Mesodermal cell (in vitro differentiated cells): Measurements from ENCODE around the gene ZNF267.
A peak's percentile ranks its signal among the peaks of the same experiment; 100 is the strongest.
"Not testable (repeated sequence)": the region's sequence is repeated elsewhere in the genome, so short reads cannot be mapped to it uniquely, and the experiment has no call there.

Source experiments
- H3K27ac ChIP-seq: 2 replicates; pipeline ENCODE4 v1.7.0; 2013; ENCODE audit warnings: mild to moderate bottlenecking, low read depth, low read length, moderate library complexity; ENCODE audit not compliant: severe bottlenecking
- H3K36me3 ChIP-seq: 2 replicates; pipeline ENCODE4 v1.7.1; 2013; ENCODE audit warnings: mild to moderate bottlenecking, low read length, moderate library complexity; ENCODE audit not compliant: control insufficient read depth, insufficient read depth
- H3K4me1 ChIP-seq: one replicate; pipeline ENCODE4 v1.7.1; 2013; ENCODE audit warnings: mild to moderate bottlenecking, low read length; ENCODE audit not compliant: insufficient read depth, control insufficient read depth, poor library complexity, severe bottlenecking
- H3K4me3 ChIP-seq: 2 replicates; pipeline ENCODE4 v1.7.0; 2013; ENCODE audit warnings: low read length, control low read depth, mild to moderate bottlenecking; ENCODE audit not compliant: insufficient read depth, poor library complexity, severe bottlenecking; ENCODE audit errors: extremely low read depth
- H3K9me3 ChIP-seq: 2 replicates; pipeline ENCODE4 v1.7.1; 2013; ENCODE audit warnings: mild to moderate bottlenecking, low read length, moderate library complexity; ENCODE audit not compliant: control insufficient read depth
- WGBS, 2 experiments: methylation state at CpG; one replicate each; pipeline ENCODE4 v1.1.5; 2013; ENCODE audit warnings: missing lambda C conversion rate in 2 of 2; ENCODE audit not compliant: insufficient coverage in 2 of 2; 5-methylcytosine and 5-hydroxymethylcytosine counted together

The ZNF267 gene

GRCh38 chr16:31879937-31880321 is 6.3 kb downstream of the ZNF267 start:
- H3K36me3 ChIP-seq: peaks cover 77% of the 10 kb centered on the region
- WGBS, 2 experiments: 70 to 100% methylated on average over 1 of the region's 1 CpG
- H3K4me3 ChIP-seq: no peak overlapping the region
- H3K9me3 ChIP-seq: no peaks in the 10 kb centered on the region
- H3K27ac ChIP-seq: no peak overlapping the region
- H3K4me1 ChIP-seq: peaks cover 30% of the 10 kb centered on the region

- peak overlapping the region; percentile 8 for H3K27ac ChIP-seq
- WGBS, 2 experiments: 45 to 70% methylated on average over 2 to 3 of the region's 3 CpGs
- no peak overlapping the region for H3K4me3 ChIP-seq
- peaks cover 26% of the 10 kb centered on the region for H3K4me1 ChIP-seq
- peaks cover 78% of the 10 kb centered on the region for H3K36me3 ChIP-seq
- no peaks in the 10 kb centered on the region for H3K9me3 ChIP-seq
Observed at GRCh38 chr16:31880322-31880979, 6.8 kb downstream of the ZNF267 start.

GRCh38 chr16:31886227-31886626 is 12.6 kb downstream of the ZNF267 start:
- Histone ChIP-seq H3K9me3 (peaks cover 5% of the 10 kb centered on the region), H3K27ac (no peak overlapping the region), H3K36me3 (peaks cover 67% of the 10 kb centered on the region), H3K4me1 (no peaks in the 10 kb centered on the region), H3K4me3 (no peak overlapping the region)
- 88 to 100% methylated on average over 1 to 2 of the region's 4 CpGs for WGBS, 2 experiments

GRCh38 chr16:31888735-31889134 is 15.1 kb downstream of the ZNF267 start:
- no peak overlapping the region for H3K4me3 ChIP-seq
- H3K36me3 ChIP-seq: peaks cover 73% of the 10 kb centered on the region
- H3K9me3 ChIP-seq: peaks cover 5% of the 10 kb centered on the region
- H3K27ac ChIP-seq: no peak overlapping the region
- H3K4me1 ChIP-seq: no peaks in the 10 kb centered on the region

- H3K4me3 ChIP-seq, H3K27ac ChIP-seq, H3K4me1 ChIP-seq: not testable (repeated sequence)
- Histone ChIP-seq H3K9me3 (peaks cover 20% of the 10 kb centered on the region), H3K36me3 (peaks cover 77% of the 10 kb centered on the region)
- 92% methylated on average over 4 of the region's 4 CpGs; no CpG with 5 or more reads in 1 of the 2 experiments for WGBS, 2 experiments
Observed at GRCh38 chr16:31892111-31892510, 18.5 kb downstream of the ZNF267 start.

- no peak overlapping the region for H3K4me3 ChIP-seq
- no peak overlapping the region for H3K27ac ChIP-seq
- WGBS, 2 experiments: 80 to 88% methylated on average over 1 of the region's 1 CpG
- peaks cover 81% of the 10 kb centered on the region for H3K36me3 ChIP-seq
- H3K4me1 ChIP-seq: no peaks in the 10 kb centered on the region
- H3K9me3 ChIP-seq: peaks cover 28% of the 10 kb centered on the region
Observed at GRCh38 chr16:31893824-31894223, 20.2 kb downstream of the ZNF267 start.

GRCh38 chr16:31897283-31897682 is 23.7 kb downstream of the ZNF267 start:
- H3K36me3 ChIP-seq: peaks cover 62% of the 10 kb centered on the region
- H3K9me3 ChIP-seq: peaks cover 23% of the 10 kb centered on the region
- H3K4me1 ChIP-seq: no peaks in the 10 kb centered on the region
- H3K4me3 ChIP-seq: no peak overlapping the region
- no peak overlapping the region for H3K27ac ChIP-seq

DNA sequence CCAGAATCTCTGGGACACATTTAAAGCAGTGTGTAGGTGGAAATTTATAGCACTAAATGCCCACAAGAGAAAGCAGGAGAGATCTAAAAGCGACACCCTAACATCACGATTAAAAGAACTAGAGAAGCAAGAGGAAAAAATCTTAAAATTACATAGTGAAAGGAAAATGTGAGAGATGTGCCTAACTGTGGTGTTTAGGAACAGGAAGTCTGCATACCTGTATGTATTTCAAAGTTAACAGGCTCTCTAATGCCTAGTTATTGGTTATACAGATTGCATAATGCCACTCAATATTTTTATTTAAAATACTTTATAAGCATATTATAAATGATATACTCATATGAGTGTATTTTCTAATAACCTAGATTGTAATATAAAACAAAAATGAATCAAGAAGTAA is 25.9 kb downstream of the ZNF267 start:
- H3K36me3 ChIP-seq: peaks cover 42% of the 10 kb centered on the region
- H3K9me3 ChIP-seq: peaks cover 23% of the 10 kb centered on the region
- 100% methylated on average over 2 of the region's 2 CpGs; no CpG with 5 or more reads in 1 of the 2 experiments for WGBS, 2 experiments
- no peak overlapping the region for H3K27ac ChIP-seq
- H3K4me1 ChIP-seq: no peaks in the 10 kb centered on the region
- no peak overlapping the region for H3K4me3 ChIP-seq

DNA sequence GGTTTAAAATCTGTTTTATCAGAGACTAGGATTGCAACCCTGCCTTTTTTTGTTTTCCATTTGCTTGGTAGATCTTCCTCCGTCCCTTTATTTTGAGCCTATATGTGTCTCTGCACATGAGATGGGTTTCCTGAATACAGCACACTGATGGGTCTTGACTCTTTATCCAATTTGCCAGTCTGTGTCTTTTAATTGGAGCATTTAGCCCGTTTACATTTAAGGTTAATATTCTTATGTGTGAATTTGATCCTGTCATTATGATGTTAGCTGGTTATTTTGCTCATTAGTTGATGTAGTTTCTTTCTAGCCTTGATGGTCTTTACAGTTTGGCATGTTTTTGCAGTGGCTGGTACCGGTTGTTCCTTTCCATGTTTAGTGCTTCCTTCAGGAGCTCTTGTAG is 31.0 kb downstream of the ZNF267 start:
- no CpG with 5 or more reads among the region's 3 CpGs for WGBS, 2 experiments
- H3K9me3 ChIP-seq: peaks cover 33% of the 10 kb centered on the region
- not testable (repeated sequence) for H3K4me1 ChIP-seq

GRCh38 chr16:31913668-31914067 is 40.1 kb downstream of the ZNF267 start:
- no peak overlapping the region for H3K27ac ChIP-seq
- peaks cover 57% of the 10 kb centered on the region for H3K36me3 ChIP-seq
- H3K4me3 ChIP-seq: no peak overlapping the region
- no peaks in the 10 kb centered on the region for H3K4me1 ChIP-seq
- peaks cover 89% of the 10 kb centered on the region for H3K9me3 ChIP-seq
- WGBS, 2 experiments: no CpG with 5 or more reads among the region's 1 CpG

More for the DNA sequence above, 31.0 kb downstream of the ZNF267 start:
- H3K27ac ChIP-seq, H3K4me3 ChIP-seq: not testable (repeated sequence)
- H3K36me3 ChIP-seq: peaks cover 27% of the 10 kb centered on the region

DNA sequence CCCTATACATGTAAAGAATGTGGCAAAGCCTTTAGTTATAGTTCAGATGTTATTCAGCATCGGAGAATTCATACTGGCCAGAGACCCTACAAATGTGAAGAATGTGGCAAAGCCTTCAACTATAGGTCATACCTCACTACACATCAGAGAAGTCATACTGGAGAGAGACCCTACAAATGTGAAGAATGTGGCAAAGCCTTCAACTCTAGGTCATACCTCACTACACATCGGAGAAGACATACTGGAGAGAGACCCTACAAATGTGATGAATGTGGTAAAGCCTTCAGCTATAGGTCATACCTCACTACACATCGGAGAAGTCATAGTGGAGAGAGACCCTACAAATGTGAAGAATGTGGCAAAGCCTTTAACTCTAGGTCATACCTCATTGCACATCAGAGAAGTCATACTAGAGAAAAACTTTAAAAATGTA is 42.5 kb downstream of the ZNF267 start:
- Histone ChIP-seq H3K27ac (no peak overlapping the region), H3K4me3 (no peak overlapping the region), H3K36me3 (peaks cover 56% of the 10 kb centered on the region), H3K4me1 (no peaks in the 10 kb centered on the region), H3K9me3 (peaks cover 91% of the 10 kb centered on the region)
- no CpG with 5 or more reads among the region's 3 CpGs for WGBS, 2 experiments
